Activated naive CD8-positive, alpha-beta T cell treated with anti-CD3 and anti-CD28 coated beads, Interleukin-2, amount 50 U/mL, for 24 hours (primary cell): Measurements from ENCODE around the gene CIPC.

Source experiments
- ATAC-seq: fragments of 150-1000 bp; cut with Tn5 transposase; one replicate; pipeline ENCODE4 v1.10.0; 2021
- DNase-seq: peaks from one replicate; pipeline ENCODE4 v3.0.0; 2021
- H3K27ac Mint-ChIP-seq: one replicate; pipeline ENCODE4 v1.8.0; 2021; ENCODE audit warnings: mild to moderate bottlenecking, mixed read lengths
- H3K27me3 Mint-ChIP-seq: one replicate; pipeline ENCODE4 v1.8.0; 2021; ENCODE audit warnings: mixed read lengths
- H3K36me3 Mint-ChIP-seq: one replicate; pipeline ENCODE4 v1.8.0; 2021; ENCODE audit warnings: low read depth, mixed read lengths
- H3K4me1 Mint-ChIP-seq: one replicate; pipeline ENCODE4 v1.8.0; 2021; ENCODE audit warnings: mixed read lengths
- H3K4me3 Mint-ChIP-seq: one replicate; pipeline ENCODE4 v1.8.0; 2021; ENCODE audit warnings: mild to moderate bottlenecking, moderate library complexity, mixed read lengths
- H3K9me3 Mint-ChIP-seq: one replicate; pipeline ENCODE4 v1.8.0; 2021; ENCODE audit warnings: mixed read lengths

Gene CIPC

DNA sequence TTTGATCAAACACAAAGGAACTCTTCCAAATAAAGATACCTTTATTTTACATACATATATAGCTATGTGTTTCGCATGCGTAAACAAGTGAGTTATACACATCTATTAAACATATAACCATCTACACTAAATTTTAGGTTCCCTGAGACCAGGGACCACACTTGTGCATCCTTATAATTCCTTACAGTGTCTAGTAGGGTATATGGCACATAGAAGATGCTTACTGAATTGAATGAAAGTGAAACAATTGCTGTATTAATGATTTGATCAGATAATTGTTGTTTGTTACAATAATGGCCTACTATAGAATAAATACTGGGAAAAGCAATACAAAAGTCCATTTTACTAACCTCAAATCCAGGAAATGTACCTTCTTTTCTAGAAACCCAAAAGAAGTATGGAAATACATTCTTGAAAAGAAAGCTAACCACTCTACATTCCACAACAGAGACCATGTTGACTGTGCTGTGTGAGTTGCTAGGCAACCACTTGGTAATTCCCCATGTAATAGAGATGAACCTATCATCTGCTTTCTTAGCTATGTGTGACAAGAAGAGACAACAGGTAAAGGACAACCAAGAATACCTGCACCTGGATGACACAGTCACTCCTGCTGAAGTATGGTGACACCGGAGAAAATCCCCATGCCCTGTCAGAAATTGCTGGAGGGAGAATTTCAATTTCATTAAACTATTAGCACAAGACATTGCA is 11.9 kb upstream of the CIPC start:
- Mint-ChIP-seq H3K27ac (no peak overlapping the region), H3K4me1 (peaks cover 2% of the 10 kb centered on the region), H3K27me3 (peaks cover 2% of the 10 kb centered on the region), H3K36me3 (no peaks in the 10 kb centered on the region), H3K4me3 (no peak overlapping the region), H3K9me3 (peaks cover 7% of the 10 kb centered on the region)
- no peak for DNase-seq
- peak; percentile 52 for ATAC-seq

DNA sequence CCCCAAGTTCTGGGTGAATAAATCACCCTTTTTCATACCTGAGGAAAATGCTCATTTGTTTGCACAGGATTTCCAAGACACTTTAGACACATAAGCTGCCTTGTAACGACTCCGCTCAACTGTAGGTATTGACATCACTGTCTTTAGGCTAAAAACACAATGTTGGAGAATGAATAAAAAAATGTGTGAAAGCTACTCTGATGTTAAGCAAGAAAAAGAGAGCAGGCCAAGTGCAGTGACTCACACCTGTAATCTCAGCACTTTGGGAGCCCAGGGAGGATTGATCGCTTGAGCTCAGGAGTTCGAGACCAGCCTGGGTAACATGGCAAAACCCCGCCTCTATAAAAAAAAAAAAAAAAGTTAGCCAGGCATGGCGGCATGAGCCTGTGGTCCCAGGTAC is 11.1 kb upstream of the CIPC start:
- no peak for ATAC-seq
- Mint-ChIP-seq H3K4me3 (no peak overlapping the region), H3K27ac (no peak overlapping the region), H3K27me3 (peaks cover 2% of the 10 kb centered on the region), H3K36me3 (no peaks in the 10 kb centered on the region), H3K9me3 (peaks cover 12% of the 10 kb centered on the region), H3K4me1 (peaks cover 2% of the 10 kb centered on the region)
- no peak for DNase-seq

DNA sequence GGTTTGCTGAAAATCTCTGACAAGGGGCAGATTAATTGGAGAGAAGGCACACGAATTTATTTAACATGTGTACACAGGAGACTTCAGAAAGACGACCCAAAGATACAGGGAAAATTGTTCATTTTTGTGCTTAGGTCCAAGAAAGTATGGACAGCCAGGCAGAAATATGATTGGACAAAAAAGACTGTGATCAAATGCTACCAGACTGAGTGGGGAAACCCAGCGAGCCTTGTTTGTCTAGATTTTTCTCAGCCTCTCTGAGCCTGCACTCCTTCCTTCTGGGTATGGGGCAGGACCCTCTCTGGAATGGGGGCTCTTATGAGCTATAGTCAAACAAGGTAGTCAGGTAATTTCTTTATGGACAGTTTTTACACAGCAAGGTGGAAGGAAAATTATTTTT is 10.4 kb upstream of the CIPC start:
- Mint-ChIP-seq H3K9me3 (peaks cover 12% of the 10 kb centered on the region), H3K27me3 (peaks cover 2% of the 10 kb centered on the region), H3K4me1 (peaks cover 2% of the 10 kb centered on the region), H3K4me3 (no peak overlapping the region), H3K36me3 (no peaks in the 10 kb centered on the region), H3K27ac (no peak overlapping the region)
- ATAC-seq, result no peak
- DNase-seq, result no peak

DNA sequence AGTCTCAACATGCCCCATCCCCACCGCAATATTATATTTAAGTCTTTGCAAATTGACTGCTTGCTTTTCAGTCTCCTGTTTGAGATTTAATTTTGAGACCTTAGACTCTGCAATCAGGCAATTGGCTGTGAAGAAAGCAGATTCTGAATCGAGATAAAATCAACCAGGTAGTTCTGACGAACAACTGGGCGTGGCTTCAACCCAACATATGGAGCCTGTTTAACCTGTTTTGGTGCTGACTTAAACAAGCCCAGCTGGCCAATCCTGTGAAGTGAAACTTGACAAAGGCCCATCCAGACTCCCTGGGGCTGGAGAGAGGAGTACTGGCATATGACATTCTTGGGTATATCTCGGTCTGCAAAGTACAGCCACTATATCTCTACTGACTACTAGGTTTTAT is 9.8 kb upstream of the CIPC start:
- Mint-ChIP-seq H3K4me3 (no peak overlapping the region), H3K9me3 (peaks cover 12% of the 10 kb centered on the region), H3K36me3 (no peaks in the 10 kb centered on the region), H3K4me1 (peaks cover 2% of the 10 kb centered on the region), H3K27me3 (peaks cover 2% of the 10 kb centered on the region), H3K27ac (no peak overlapping the region)
- DNase-seq (no peak), ATAC-seq (no peak)

DNA sequence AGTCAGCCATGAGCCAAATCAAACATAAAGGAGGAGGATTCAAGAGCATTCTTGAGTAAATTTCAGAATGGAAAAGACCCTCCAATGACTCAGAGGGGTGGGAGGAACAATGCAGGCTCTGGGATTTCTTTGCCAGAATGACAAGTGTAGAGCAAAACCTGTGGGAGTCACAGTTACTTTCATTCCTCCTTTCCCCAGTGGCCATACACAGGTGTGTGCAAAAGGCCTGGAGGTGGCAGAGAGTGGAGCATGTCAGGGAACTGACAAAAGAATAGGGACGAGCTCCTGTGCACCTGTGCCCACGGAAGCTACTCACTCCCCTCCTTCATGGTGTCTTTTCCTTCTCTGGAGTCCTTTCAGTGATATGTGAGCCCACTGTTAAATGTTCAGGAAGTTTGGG is 9.4 kb upstream of the CIPC start:
- Mint-ChIP-seq H3K4me1 (peaks cover 2% of the 10 kb centered on the region), H3K9me3 (peaks cover 12% of the 10 kb centered on the region), H3K4me3 (no peak overlapping the region), H3K27me3 (peaks cover 2% of the 10 kb centered on the region), H3K36me3 (no peaks in the 10 kb centered on the region), H3K27ac (no peak overlapping the region)
- no peak for DNase-seq
- no peak for ATAC-seq

DNA sequence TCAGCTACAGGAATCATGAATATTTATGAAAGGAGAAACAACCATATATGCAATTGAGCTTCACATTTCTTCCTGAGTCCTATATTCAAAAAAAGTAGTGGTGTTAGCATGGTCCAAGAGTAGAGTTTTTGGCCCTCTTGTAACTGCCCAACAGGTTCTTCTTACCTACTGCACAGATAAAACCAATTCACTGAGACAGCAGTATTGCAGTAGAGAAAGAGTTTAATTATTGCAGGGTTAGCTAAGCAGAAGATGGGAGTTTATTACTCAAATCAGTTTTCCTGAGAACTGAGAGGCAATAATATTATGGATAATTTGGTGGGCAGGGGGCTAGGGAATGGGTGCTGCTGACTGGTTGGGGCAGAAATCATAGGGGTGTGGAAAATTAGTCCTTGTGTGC is 6.5 kb upstream of the CIPC start:
- ATAC-seq (no peak), DNase-seq (no peak)
- peaks cover 10% of the 10 kb centered on the region for H3K4me1 Mint-ChIP-seq
- peaks cover 12% of the 10 kb centered on the region for H3K9me3 Mint-ChIP-seq
- no peak overlapping the region for H3K4me3 Mint-ChIP-seq
- peaks cover 2% of the 10 kb centered on the region for H3K27me3 Mint-ChIP-seq
- peaks cover 2% of the 10 kb centered on the region for H3K36me3 Mint-ChIP-seq
- no peak overlapping the region for H3K27ac Mint-ChIP-seq

DNA sequence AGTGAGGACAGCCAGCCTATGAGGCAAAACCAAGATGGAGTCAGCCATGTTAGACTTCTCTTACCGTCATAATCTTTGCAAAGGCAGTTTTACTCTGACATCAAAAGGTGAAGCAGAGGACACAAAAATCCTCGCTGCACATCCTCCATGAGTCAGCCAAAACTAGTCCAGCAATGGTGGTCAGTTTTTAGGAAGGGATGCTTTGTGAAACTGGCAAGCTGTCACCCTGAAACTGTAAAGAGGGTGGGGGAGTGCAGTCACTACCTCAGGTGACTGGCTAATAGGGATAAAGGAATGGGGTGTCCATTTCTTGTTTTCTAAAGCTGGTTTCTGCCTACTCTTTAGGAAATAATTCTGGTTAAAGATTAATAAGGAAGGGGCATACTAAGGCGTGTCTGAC is 5.4 kb upstream of the CIPC start:
- Mint-ChIP-seq H3K27me3 (peaks cover 2% of the 10 kb centered on the region), H3K9me3 (peaks cover 12% of the 10 kb centered on the region), H3K36me3 (peaks cover 2% of the 10 kb centered on the region), H3K4me1 (peaks cover 20% of the 10 kb centered on the region), H3K4me3 (no peak overlapping the region), H3K27ac (no peak overlapping the region)
- DNase-seq (no peak), ATAC-seq (no peak)

DNA sequence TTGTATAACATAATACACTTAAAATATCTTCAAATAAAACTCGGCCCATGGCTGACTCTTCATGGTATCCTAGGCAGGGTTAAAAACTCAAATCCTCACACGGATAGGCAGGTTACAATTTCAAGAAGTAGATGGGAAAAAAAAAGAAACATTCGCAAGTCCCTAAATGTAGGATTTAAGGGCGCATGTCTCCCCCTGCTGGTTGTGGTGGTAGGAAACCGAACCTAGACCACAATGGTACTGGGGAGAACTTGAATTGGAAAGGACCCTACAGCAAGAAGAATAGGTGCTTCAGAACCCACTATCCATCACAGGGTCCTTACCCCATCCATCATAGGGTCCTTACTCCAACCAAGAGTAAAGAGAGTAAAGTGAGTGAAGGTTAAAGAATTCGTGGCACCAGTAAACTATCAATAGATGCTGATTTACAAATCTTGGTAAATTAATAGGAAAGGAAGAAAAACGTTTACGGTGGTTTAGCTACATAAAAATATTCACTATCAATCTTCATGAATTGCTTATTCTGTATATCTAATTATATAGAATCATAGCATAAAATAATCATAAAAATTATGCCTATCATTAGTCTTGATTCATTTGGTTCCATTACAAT is 3.3 kb upstream of the CIPC start:
- H3K4me1 Mint-ChIP-seq, result peaks cover 35% of the 10 kb centered on the region
- no peak for ATAC-seq
- peak; percentile 80 for DNase-seq
- H3K9me3 Mint-ChIP-seq, result peaks cover 12% of the 10 kb centered on the region
- no peak overlapping the region for H3K4me3 Mint-ChIP-seq
- peaks cover 2% of the 10 kb centered on the region for H3K36me3 Mint-ChIP-seq
- no peaks in the 10 kb centered on the region for H3K27me3 Mint-ChIP-seq
- H3K27ac Mint-ChIP-seq, result no peak overlapping the region

DNA sequence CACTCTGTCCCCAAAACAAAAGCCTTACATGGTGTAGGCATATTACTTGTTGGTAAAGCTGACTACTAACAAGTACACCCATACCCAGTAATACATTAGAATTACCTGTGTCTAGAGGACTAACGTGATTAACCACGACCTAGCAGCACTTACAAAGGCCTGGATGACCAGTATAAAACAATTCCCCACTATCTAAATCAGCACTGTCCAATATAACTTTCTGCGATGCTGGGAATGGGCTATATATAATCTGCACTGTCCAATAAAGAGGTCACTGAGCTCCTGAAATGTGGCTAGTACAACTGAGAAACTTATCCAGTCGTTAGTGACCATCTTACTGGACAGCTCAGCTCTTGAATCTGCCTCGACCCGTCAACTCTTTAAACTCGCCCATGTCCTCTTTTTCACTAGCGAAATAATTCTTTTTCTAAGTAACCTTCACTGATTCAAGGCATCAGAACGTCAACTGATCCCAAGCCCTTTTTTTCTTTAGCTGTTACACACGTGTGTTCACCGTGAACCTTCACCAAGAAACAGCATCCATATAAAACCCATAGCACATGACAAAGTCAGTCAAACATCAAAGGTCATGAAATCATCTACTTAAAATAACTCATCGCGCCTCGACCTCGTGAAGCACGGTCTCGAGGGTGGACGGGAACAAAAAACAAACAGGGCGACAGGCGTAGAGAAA is 905 bp upstream of the CIPC start:
- peak; percentile 5 for DNase-seq
- Mint-ChIP-seq H3K27me3 (no peaks in the 10 kb centered on the region), H3K36me3 (peaks cover 2% of the 10 kb centered on the region), H3K4me3 (peak overlapping the region; percentile 92), H3K27ac (peak overlapping the region; percentile 97), H3K9me3 (no peaks in the 10 kb centered on the region), H3K4me1 (peaks cover 40% of the 10 kb centered on the region)
- ATAC-seq, result no peak

DNA sequence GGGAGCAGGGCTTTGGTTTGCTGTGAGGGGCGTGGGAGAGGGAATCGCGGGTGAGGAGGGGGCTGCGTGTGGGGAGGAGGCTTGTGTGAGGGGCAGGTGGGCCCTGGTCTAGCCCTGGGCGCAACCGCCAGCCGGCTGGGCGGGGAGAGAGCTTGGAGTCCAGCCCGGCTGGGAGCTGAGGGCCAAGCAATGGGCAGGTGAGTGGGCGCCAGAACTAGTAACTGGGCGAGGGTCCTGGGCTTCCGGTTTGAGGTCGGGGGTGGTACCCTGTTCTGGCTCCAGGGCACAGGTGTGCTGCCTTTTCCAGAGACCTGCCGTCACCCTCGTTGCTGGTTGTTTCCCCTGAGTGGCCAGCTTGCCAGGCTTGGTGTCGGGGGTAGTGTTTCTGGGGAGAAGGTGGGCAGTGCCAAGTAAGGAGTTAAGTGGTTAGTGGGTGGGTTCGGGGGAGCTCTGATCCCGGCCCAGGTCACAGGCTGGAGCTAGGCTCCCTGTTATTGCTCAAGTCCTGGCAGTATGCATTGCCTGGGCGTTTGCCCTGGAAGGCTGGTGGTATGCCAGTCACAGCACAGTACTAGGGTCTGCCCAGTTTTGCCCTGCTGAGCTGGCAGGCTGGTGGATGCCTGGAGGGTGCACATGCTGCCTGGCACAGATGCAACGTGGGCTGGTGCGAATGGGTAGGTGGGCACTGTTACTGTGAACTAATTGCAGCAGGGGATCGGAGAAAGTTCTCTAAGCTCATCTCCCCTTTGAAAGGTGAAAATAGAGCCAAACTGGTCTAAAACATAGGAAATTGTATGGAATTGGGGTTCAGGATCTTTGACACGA is 683 bp downstream of the CIPC start:
- H3K9me3 Mint-ChIP-seq, result no peaks in the 10 kb centered on the region
- peak overlapping the region; percentile 92 for H3K4me3 Mint-ChIP-seq
- peak; percentile 25 for DNase-seq
- peak overlapping the region; percentile 97 for H3K27ac Mint-ChIP-seq
- H3K27me3 Mint-ChIP-seq, result no peaks in the 10 kb centered on the region
- H3K4me1 Mint-ChIP-seq, result peaks cover 40% of the 10 kb centered on the region
- no peak for ATAC-seq
- peaks cover 2% of the 10 kb centered on the region for H3K36me3 Mint-ChIP-seq

DNA sequence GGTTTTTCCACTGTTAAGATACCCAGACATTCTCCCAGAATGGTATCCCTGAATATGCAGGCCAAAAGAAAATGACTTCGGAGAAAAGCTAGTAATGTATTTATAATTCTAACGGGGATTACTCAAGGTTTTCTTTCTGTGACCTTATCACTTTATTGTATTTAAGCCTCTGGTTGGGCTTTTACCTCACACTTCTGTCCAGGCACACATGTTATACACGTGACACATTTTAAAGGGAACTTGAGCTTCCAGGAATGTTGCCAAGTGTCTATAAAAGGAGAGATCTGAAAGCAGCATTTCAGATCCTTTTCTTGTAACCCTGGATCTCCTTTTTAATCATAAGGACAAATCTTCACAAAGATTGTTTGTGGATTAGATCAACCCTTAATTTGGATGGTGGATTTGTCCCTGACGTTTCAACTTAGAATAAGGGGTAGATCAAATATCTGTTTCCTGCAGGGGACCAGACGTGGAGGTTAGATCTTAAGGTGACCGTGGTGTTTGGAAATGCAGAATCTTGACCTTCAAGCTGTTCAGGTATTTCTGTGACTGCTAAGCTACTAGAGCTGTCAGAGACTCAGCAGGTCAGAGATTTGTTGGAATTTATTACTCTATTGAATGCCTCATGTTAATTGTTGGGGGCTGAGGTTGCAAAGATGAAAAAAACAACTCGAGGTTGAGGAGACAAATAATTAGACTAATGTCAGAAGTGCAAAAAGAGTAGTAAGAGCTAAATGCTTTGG is 1.5 kb downstream of the CIPC start:
- no peak for ATAC-seq
- peak overlapping the region; percentile 92 for H3K4me3 Mint-ChIP-seq
- no peaks in the 10 kb centered on the region for H3K9me3 Mint-ChIP-seq

DNA sequence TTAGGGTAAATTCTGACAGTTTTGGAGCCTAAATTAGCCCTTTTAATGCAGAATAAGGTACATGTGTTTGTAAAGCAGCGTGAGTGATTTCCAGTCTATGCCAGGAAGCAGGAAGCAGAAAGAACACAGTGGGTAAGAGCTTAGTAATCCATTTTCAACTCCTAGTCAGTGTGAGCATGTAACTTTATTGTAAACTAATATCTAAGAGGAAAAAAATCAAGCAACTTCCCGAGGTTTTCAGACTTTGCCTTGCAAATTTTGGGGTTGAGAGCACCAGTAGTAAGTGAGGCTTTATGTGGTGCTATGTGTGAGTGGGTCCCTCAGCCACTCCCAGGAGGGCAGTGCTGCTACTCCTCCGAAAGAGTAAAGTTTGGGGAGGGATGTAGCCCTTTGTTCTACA is 2.9 kb downstream of the CIPC start:
- ATAC-seq (no peak), DNase-seq (no peak)
- H3K36me3 Mint-ChIP-seq, result peaks cover 2% of the 10 kb centered on the region
- H3K4me3 Mint-ChIP-seq, result no peak overlapping the region
- no peak overlapping the region for H3K27ac Mint-ChIP-seq
- H3K4me1 Mint-ChIP-seq, result peaks cover 35% of the 10 kb centered on the region
- H3K9me3 Mint-ChIP-seq, result no peaks in the 10 kb centered on the region
- H3K27me3 Mint-ChIP-seq, result no peaks in the 10 kb centered on the region

More for the DNA sequence above, 1.5 kb downstream of the CIPC start:
- H3K36me3 Mint-ChIP-seq, result peaks cover 2% of the 10 kb centered on the region
- no peaks in the 10 kb centered on the region for H3K27me3 Mint-ChIP-seq
- H3K4me1 Mint-ChIP-seq, result peaks cover 39% of the 10 kb centered on the region
- H3K27ac Mint-ChIP-seq, result no peak overlapping the region
- DNase-seq, result no peak

DNA sequence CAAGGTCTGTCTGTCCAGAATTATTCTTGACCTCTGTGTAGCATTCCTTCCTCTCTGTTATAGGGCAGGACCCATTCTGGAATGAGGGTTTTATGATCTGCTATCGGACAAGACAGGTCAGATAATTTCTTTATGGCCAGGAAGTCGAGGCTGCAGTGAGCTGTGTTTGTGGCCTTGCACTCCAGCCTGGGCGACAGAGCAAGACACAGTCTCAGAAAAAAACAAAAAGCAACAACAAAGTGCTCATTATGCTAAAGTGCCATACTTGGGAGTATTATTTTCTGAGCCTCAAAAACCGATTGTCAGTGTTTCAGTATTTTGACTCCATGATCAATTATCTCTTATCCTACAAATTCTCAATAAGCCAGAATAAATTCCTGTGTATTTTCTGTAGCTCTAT is 4.1 kb downstream of the CIPC start:
- DNase-seq, result no peak
- Mint-ChIP-seq H3K27ac (no peak overlapping the region), H3K36me3 (peaks cover 4% of the 10 kb centered on the region), H3K4me1 (peaks cover 23% of the 10 kb centered on the region), H3K9me3 (no peaks in the 10 kb centered on the region), H3K4me3 (no peak overlapping the region), H3K27me3 (no peaks in the 10 kb centered on the region)
- ATAC-seq, result no peak

DNA sequence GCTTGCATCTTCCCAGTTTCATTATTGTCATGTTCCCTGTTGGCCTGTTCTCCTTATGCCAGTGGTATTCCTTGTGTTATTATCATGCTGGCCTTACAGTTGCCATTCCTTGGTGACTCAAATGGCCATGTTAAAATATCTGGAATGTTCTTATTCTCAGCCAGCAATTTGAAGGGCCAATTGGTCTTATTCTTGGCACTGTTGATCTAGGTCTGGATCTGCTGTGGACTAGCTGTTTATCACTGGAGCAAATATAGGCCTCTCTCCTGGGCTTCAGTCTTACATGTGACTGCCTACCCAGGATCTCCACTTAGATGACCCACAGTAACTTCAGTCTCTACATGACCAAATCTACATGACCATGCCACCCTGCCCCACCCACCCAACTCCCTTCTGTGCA is 5.4 kb downstream of the CIPC start:
- no peak for ATAC-seq
- peaks cover 12% of the 10 kb centered on the region for H3K36me3 Mint-ChIP-seq
- no peak overlapping the region for H3K27ac Mint-ChIP-seq
- peaks cover 17% of the 10 kb centered on the region for H3K4me1 Mint-ChIP-seq
- no peaks in the 10 kb centered on the region for H3K27me3 Mint-ChIP-seq
- DNase-seq, result no peak
- H3K4me3 Mint-ChIP-seq, result no peak overlapping the region
- no peaks in the 10 kb centered on the region for H3K9me3 Mint-ChIP-seq
